NCI-H1436 (cell line): Measurements from ENCODE around the gene BMI1.

Experiments used
- DNase-seq: peaks from one replicate; lab custom pipeline; 2025; lab: John Stamatoyannopoulos, UW

BMI1 gene

GRCh38 chr10:22319980-22320558 lies 830 bp upstream of the BMI1 start:
- DNase-seq: no peak

- DNase-seq: peak; percentile 63
Observed at GRCh38 chr10:22321156-22321923, 441 bp downstream of the BMI1 start.

GRCh38 chr10:22321924-22322640 lies 1.2 kb downstream of the BMI1 start:
- DNase-seq: no peak

GRCh38 chr10:22322641-22323160 lies 1.8 kb downstream of the BMI1 start:
- no peak for DNase-seq

- no peak for DNase-seq
Observed at GRCh38 chr10:22323538-22324305, 2.8 kb downstream of the BMI1 start.

- DNase-seq: no peak
Observed at GRCh38 chr10:22324413-22324812, 3.5 kb downstream of the BMI1 start.

GRCh38 chr10:22324893-22325271 lies 4.0 kb downstream of the BMI1 start:
- DNase-seq: no peak

GRCh38 chr10:22325272-22326144 lies 4.6 kb downstream of the BMI1 start:
- DNase-seq: peak; percentile 79

GRCh38 chr10:22326145-22326702 lies 5.3 kb downstream of the BMI1 start:
- DNase-seq: no peak

- no peak for DNase-seq
Observed at GRCh38 chr10:22329150-22329549, 8.3 kb downstream of the BMI1 start.

GRCh38 chr10:22332116-22332692 lies 11.3 kb downstream of the BMI1 start:
- no peak for DNase-seq

- DNase-seq: no peak
Observed at GRCh38 chr10:22333167-22333974, 12.5 kb downstream of the BMI1 start.

GRCh38 chr10:22333975-22334282 lies 13.0 kb downstream of the BMI1 start:
- no peak for DNase-seq

- no peak for DNase-seq
Observed at GRCh38 chr10:22334414-22335172, 13.7 kb downstream of the BMI1 start.

GRCh38 chr10:22335173-22335933 lies 14.5 kb downstream of the BMI1 start:
- DNase-seq: no peak

GRCh38 chr10:22338185-22338900 lies 17.4 kb downstream of the BMI1 start:
- DNase-seq: no peak

- DNase-seq: no peak
Observed at GRCh38 chr10:22338931-22339330, 18.0 kb downstream of the BMI1 start.
